Smooth muscle cell (in vitro differentiated cells): ENCODE data around the gene ABCC8. TPM values are rescaled to one million over a fixed set of nuclear protein-coding genes. Genes with fewer than 3 reads are reported as not detected.

Experiments used
- polyA plus RNA-seq: library from polyadenylated mRNA; unstranded; fragments of >200 nt; fragmentation: Nextera tagmentation; extraction: Ambion mirVana; gene quantifications from 2 replicates; pipeline ENCODE4 v1.2.1, GENCODE V29; 2016
- total RNA-seq: library from RNA; depleted of rRNA; stranded (reverse); fragments of >200 nt; gene quantifications from 2 replicates; pipeline ENCODE4 v1.2.3, GENCODE V29; 2014

ABCC8 gene
- total and polyA plus RNA-seq, 2 experiments from 2014 or later: not detected

Other genes with a start within 250 kb of the ABCC8 start
- 91.2 and 118 TPM in 2 replicates for gene NUCB2, start 200.1 kb downstream of the ABCC8 start, total RNA-seq
- gene NUCB2, start 200.1 kb downstream of the ABCC8 start, polyA plus RNA-seq: 148 and 177 TPM in 2 replicates
- gene NCR3LG1, start 125.0 kb downstream of the ABCC8 start, total RNA-seq: 1.9 and 2.6 TPM in 2 replicates
- 0.10 and 1.1 TPM in 2 replicates for gene NCR3LG1, start 125.0 kb downstream of the ABCC8 start, polyA plus RNA-seq
- gene KCNJ11, start 88.2 kb downstream of the ABCC8 start, total RNA-seq: 0.22 TPM in 1 of 2 replicates, not detected in the other
- gene KCNJ11, start 88.2 kb downstream of the ABCC8 start, polyA plus RNA-seq: not detected in 2 replicates
- not detected in 2 replicates for gene USH1C, start 67.6 kb upstream of the ABCC8 start, total RNA-seq
- gene USH1C, start 67.6 kb upstream of the ABCC8 start, polyA plus RNA-seq: not detected in 2 replicates
- not detected in 2 replicates for gene OTOG, start 70.4 kb upstream of the ABCC8 start, total RNA-seq
- gene OTOG, start 70.4 kb upstream of the ABCC8 start, polyA plus RNA-seq: not detected in 2 replicates
- gene MYOD1, start 242.7 kb upstream of the ABCC8 start, total RNA-seq: not detected in 2 replicates
- gene MYOD1, start 242.7 kb upstream of the ABCC8 start, polyA plus RNA-seq: not detected in 2 replicates